ENCODE measurements around the gene SLC38A10. TPM values are rescaled to one million over a fixed set of nuclear protein-coding genes. Genes with fewer than 3 reads are reported as not detected.

SLC38A10 gene
- total and polyA plus RNA-seq, 2 of the 13 experiments (the other 11 are each of a cell fraction or from before 2014, with no cell fraction given) = 23.4 to 55.8 TPM

DNA sequence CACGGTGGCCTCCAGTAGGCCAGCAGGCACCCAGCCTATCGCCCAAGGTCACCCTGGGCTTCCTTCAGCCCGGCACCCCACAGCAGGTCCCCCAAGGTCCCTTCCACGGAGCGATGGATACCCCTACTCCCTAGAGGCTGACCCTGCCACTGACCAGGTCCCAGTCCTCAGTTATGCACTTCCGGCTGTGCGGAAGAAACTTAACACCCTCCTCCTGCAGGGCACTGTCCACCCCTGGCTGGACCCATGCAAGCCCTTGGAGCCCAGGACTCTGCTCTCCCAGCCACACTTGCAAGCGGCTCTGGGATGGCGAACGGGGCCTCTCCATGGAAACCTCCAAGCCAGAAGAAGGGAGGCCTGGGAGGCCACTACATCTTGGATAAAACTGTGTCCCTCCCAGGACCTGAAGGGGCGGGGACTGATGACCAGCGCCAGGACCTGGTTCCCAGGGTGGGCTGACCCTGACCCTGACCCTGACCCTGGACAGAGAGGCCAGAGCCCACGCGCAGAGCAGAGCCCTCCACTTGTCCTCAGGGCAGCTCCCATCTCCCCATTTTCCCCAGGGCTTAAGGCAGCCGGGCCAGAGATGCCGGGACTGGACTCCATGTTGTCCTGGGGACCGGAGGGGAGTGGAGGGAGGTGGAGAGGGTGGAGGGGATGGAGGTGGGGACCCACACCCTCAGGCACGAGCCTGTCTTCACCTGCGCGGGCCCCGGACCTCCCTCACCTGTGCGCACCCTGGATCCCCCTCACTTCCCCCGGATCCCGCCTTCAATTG is 73.1 kb downstream of the SLC38A10 start (continued):
- 0 out of 2 replicates have a peak, but pooled peaks have one; percentile 16 for TF ChIP-seq HES4 (CRISPR knock-in tag; IDR thresholded peaks at IDR 0.05; ENCODE audit: borderline replicate concordance)
- 0 out of 2 replicates have a peak, but pooled peaks have one; percentile 14 for TF ChIP-seq YEATS2 (CRISPR knock-in tag; IDR thresholded peaks at IDR 0.05; ENCODE audit: borderline replicate concordance)
- TF ChIP-seq RFXAP (CRISPR knock-in tag; IDR thresholded peaks at IDR 0.05; ENCODE audit: borderline replicate concordance) = 0 out of 2 replicates have a peak, but pooled peaks have one; percentile 26
- peak; percentile 74 for TF ChIP-seq ELF1 (CRISPR knock-in tag; IDR thresholded peaks at IDR 0.05)
- TF ChIP-seq ETV5 (CRISPR knock-in tag; IDR thresholded peaks at IDR 0.05; ENCODE audit: borderline replicate concordance) = peak; percentile 42; the same call in 1 of the 2 replicates
- TF ChIP-seq BRD4 (CRISPR knock-in tag; IDR thresholded peaks at IDR 0.05) = 0 out of 2 replicates have a peak, but pooled peaks have one; percentile 54
- no peak for TF ChIP-seq HNRNPL (IDR thresholded peaks at IDR 0.05; ENCODE audit: low read depth, low read length)
- TF ChIP-seq, protein P1, sequence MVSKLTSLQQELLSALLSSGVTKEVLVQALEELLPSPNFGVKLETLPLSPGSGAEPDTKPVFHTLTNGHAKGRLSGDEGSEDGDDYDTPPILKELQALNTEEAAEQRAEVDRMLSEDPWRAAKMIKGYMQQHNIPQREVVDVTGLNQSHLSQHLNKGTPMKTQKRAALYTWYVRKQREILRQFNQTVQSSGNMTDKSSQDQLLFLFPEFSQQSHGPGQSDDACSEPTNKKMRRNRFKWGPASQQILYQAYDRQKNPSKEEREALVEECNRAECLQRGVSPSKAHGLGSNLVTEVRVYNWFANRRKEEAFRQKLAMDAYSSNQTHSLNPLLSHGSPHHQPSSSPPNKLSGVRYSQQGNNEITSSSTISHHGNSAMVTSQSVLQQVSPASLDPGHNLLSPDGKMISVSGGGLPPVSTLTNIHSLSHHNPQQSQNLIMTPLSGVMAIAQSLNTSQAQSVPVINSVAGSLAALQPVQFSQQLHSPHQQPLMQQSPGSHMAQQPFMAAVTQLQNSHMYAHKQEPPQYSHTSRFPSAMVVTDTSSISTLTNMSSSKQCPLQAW (CRISPR knock-in tag; IDR thresholded peaks at IDR 0.05) = peak; percentile 76
- 0 out of 2 replicates have a peak, but pooled peaks have one; percentile 33 for TF ChIP-seq ZMAT3 (CRISPR knock-in tag; conservative IDR thresholded peaks at IDR 0.05)
- 0 out of 2 replicates have a peak, but pooled peaks have one; percentile 3 for TF ChIP-seq ZNF790 (CRISPR knock-in tag; IDR thresholded peaks at IDR 0.05; ENCODE audit: borderline replicate concordance)
- TF ChIP-seq ZNF614 (CRISPR knock-in tag; IDR thresholded peaks at IDR 0.05; ENCODE audit: borderline replicate concordance) = 0 out of 2 replicates have a peak, but pooled peaks have one; percentile 15
- no peak for TF ChIP-seq FOXC1 (CRISPR knock-in tag; IDR thresholded peaks at IDR 0.05; ENCODE audit: borderline replicate concordance)
- TF ChIP-seq ZNF343 (CRISPR knock-in tag; IDR thresholded peaks at IDR 0.05) = peak; percentile 21; the same call in 1 of the 2 replicates
- no peak for TF ChIP-seq SRSF4 (IDR thresholded peaks at IDR 0.05; ENCODE audit: low read depth, low read length, poor library complexity, severe bottlenecking)
- peak; percentile 62 for TF ChIP-seq MTA1 (CRISPR knock-in tag; IDR thresholded peaks at IDR 0.05; ENCODE audit: borderline replicate concordance)
- peak; percentile 15 for TF ChIP-seq ZEB1 (IDR thresholded peaks at IDR 0.05; ENCODE audit: insufficient replicate concordance, low read depth)
- peak; percentile 56; the same call in 1 of the 2 replicates for TF ChIP-seq SP2 (CRISPR knock-in tag; IDR thresholded peaks at IDR 0.05)
- 0 out of 2 replicates have a peak, but pooled peaks have one; percentile 8 for TF ChIP-seq ZNF331 (CRISPR knock-in tag; IDR thresholded peaks at IDR 0.05)
- no peak for TF ChIP-seq BHLHE40 (IDR thresholded peaks at IDR 0.05; ENCODE audit: low read length)
- TF ChIP-seq HIVEP1 (CRISPR knock-in tag; IDR thresholded peaks at IDR 0.05) = 0 out of 2 replicates have a peak, but pooled peaks have one; percentile 9

All from HepG2 (cell line).